Large intestine (tissue), 12 donors: ENCODE measurements around the gene ECM2. TPM values are rescaled to one million over a fixed set of nuclear protein-coding genes. Genes with fewer than 3 reads are reported as not detected.
"Not testable (repeated sequence)": the region's sequence is repeated elsewhere in the genome, so short reads cannot be mapped to it uniquely, and the experiment has no call there.

Experiments
- DNase-seq, 2 donors: peaks; one replicate each; pipeline versions ENCODE4 v3.0.0 to v3.0.0-alpha.2; 2013
- H3K27ac ChIP-seq: one replicate; pipeline ENCODE4 v1.5.1; 2013; ENCODE audit warnings: low read length
- H3K27me3 ChIP-seq: 2 replicates; pipeline ENCODE4 v1.6.1; 2013; ENCODE audit warnings: low read length; ENCODE audit not compliant: control insufficient read depth, insufficient read depth
- H3K36me3 ChIP-seq: 2 replicates; pipeline ENCODE4 v1.6.1; 2013; ENCODE audit warnings: low read length; ENCODE audit not compliant: control insufficient read depth, insufficient read depth
- H3K4me1 ChIP-seq: one replicate; pipeline ENCODE4 v1.6.1; 2013; ENCODE audit warnings: low read length; ENCODE audit not compliant: control insufficient read depth, insufficient read depth
- H3K4me3 ChIP-seq: one replicate; pipeline ENCODE4 v1.5.1; 2013; ENCODE audit warnings: low read length
- H3K9me3 ChIP-seq: one replicate; pipeline ENCODE4 v1.6.1; 2013; ENCODE audit warnings: mild to moderate bottlenecking, low read depth, low read length, moderate library complexity; ENCODE audit not compliant: control insufficient read depth
- WGBS: methylation state at CpG from one replicate; pipeline ENCODE4 v1.1.5; 2013; ENCODE audit warnings: low lambda C conversion rate; ENCODE audit not compliant: insufficient coverage; 5-methylcytosine and 5-hydroxymethylcytosine counted together
- long read RNA-seq, 11 donors: transcript quantifications; one replicate each; lab custom pipeline, GENCODE V29; 2026
- polyA plus RNA-seq: library from polyadenylated mRNA; unstranded; fragments of 120-200 nt; gene quantifications from one replicate; pipeline ENCODE4 v1.2.1, GENCODE V29; 2013

Gene ECM2
- polyA plus RNA-seq, result 9.8 TPM
- long read RNA-seq, donor 1, partial matches to known transcripts, result 0 of 1 reads
- long read RNA-seq, donor 1, other reads (novel, unspliced or antisense), result 0 of 1 reads
- long read RNA-seq, donor 2, result 0 reads
- long read RNA-seq, donor 3, result 0 reads
- long read RNA-seq, donor 4, partial matches to known transcripts, result 0 of 1 reads
- long read RNA-seq, donor 4, other reads (novel, unspliced or antisense), result 0 of 1 reads
- long read RNA-seq, donor 5, partial matches to known transcripts, result 0 of 1 reads
- long read RNA-seq, donor 5, other reads (novel, unspliced or antisense), result 0 of 1 reads
- long read RNA-seq, donor 6, result 0 reads
- long read RNA-seq, donor 7, result 0 reads
- long read RNA-seq, donor 8, partial matches to known transcripts, result 0 of 1 reads
- long read RNA-seq, donor 8, other reads (novel, unspliced or antisense), result 0 of 1 reads
- long read RNA-seq, donor 9, result 0 reads
- long read RNA-seq, donor 10, partial matches to known transcripts, result 0 of 1 reads
- long read RNA-seq, donor 10, other reads (novel, unspliced or antisense), result 0 of 1 reads
- long read RNA-seq, donor 11, result 0 reads

DNA sequence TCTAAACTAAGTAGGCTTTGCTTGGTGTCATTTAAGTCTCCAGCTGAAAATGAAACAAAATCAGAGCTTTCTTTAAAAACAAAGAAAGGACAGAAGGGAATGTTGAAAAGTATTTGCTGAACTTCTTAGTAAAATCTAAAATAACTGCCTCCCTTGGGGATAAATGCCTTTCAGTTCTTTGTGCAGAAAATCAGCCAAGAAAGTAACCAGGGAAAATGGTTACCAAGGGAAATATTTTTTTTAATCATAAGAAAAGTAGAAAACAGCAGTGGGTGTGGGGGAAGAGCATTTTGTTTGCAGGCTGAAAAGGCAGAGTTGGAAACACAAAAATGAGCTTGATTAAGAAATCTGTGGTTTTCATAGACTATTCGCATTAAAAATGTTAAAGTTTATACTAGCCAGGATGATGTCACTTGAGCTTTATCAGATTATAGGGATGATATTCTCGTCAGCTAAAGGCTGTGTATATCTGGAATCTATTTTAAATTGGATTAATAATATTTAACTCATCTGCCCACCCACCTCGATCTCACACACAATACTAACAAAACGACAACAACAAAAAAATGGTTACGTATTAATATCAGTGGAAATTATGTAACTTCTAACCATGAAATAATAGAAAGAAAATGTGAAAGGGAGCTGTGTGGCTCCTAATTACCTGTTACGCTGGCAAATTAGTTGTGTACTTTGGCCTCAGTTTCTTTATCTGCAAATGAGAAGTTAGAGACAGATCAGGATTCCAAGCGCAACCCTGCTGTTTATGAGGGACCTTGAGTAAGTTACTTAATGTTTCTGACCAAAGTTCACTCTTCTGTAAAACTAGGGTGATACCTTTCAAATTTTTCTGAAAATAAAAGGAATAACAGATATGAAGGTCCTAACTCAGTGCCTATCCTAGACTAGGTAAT, at the start of gene ECM2:
ECM2 (minus strand) TSS at position 51 of the 911 bp plus-strand sequence. CDS start 13,124 bp downstream, outside the sequence.
- H3K9me3 ChIP-seq, result peaks cover 6% of the 10 kb centered on the region
- no peaks in the 10 kb centered on the region for H3K27me3 ChIP-seq
- 0% methylated on average over 2 of the region's 7 CpGs for WGBS
- no peaks in the 10 kb centered on the region for H3K36me3 ChIP-seq
- peak within 1 kb of the TSS; percentile 64 for H3K27ac ChIP-seq
- peak within 1 kb of the TSS; percentile 29 for H3K4me3 ChIP-seq
- peaks cover 10% of the 10 kb centered on the region for H3K4me1 ChIP-seq
- DNase-seq, result peak; percentile 83 to 93

DNA sequence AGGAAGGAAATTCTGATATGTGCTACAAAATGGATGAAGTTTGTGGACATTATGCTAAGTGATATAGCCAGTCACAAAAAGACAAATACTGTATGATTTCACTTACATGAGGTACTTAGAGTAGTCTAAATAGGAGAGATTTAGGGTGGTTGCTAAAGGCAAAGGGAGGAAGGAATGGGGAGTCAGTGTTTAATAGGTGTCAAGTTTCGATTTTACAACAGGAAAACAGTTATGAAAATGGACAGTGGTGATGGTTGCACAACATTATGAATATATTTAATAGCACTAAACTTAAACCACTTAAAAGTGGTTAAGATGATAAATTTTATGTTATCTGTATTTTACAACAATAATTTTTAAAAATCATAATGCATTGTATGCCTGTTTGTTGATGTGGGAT, 40.4 kb upstream of the ECM2 start:
- peaks cover 3% of the 10 kb centered on the region for H3K9me3 ChIP-seq
- no peak overlapping the region for H3K4me3 ChIP-seq
- H3K27me3 ChIP-seq, result no peaks in the 10 kb centered on the region
- H3K27ac ChIP-seq, result no peak overlapping the region
- no peak for DNase-seq
- H3K4me1 ChIP-seq, result no peaks in the 10 kb centered on the region
- no peaks in the 10 kb centered on the region for H3K36me3 ChIP-seq
- 67% methylated on average over 1 of the region's 1 CpG for WGBS

DNA sequence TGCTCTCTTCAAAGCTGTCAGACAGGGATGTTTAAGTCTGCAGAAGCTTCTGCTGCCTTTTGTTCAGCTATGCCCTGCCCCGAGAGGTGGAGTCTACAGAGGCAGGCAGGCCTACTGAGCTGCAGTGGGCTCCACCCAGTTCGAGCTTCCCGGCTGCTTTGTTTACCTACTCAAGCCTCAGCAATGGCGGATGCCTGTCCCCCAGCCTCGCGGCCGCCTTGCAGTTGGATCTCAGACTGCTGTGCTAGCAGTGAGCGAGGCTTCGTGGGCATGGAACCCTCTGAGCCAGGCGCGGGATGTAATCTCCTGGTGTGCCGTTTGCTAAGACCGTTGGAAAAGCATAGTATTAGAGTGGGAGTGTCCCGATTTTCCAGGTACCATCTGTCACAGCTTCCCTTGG, 37.8 kb upstream of the ECM2 start:
- not testable (repeated sequence) for H3K27ac ChIP-seq, H3K36me3 ChIP-seq, H3K4me3 ChIP-seq, H3K9me3 ChIP-seq, DNase-seq, H3K27me3 ChIP-seq, H3K4me1 ChIP-seq
- no CpG with 5 or more reads among the region's 14 CpGs for WGBS

DNA sequence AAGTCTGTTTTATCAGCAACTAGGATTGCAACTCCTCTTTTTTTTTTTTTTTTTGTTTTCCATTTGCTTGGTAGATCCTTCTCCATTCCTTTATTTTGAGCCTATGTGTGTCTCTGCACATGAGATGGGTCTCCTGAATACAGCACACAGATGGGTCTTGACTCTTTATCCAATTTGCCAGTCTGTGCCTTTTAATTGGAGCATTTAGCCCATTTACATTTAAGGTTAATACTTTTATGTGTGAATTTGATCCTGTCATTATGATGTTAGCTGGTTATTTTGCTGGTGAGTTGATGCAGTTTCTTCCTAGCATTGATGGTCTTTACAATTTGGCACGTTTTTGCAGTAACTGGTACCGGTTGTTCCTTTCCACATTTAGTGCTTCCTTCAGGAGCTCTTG, 36.1 kb upstream of the ECM2 start:
- H3K36me3 ChIP-seq, H3K4me1 ChIP-seq, H3K27me3 ChIP-seq, H3K9me3 ChIP-seq, DNase-seq, H3K4me3 ChIP-seq, H3K27ac ChIP-seq: not testable (repeated sequence)
- no CpG with 5 or more reads among the region's 2 CpGs for WGBS

GRCh38 chr9:92564982-92565381, 29.2 kb upstream of the ECM2 start:
- Histone ChIP-seq H3K4me1 (no peaks in the 10 kb centered on the region), H3K27me3 (no peaks in the 10 kb centered on the region), H3K9me3 (no peaks in the 10 kb centered on the region), H3K27ac (no peak overlapping the region), H3K36me3 (no peaks in the 10 kb centered on the region), H3K4me3 (no peak overlapping the region)
- DNase-seq, result no peak
- WGBS, result no CpG with 5 or more reads among the region's 2 CpGs

DNA sequence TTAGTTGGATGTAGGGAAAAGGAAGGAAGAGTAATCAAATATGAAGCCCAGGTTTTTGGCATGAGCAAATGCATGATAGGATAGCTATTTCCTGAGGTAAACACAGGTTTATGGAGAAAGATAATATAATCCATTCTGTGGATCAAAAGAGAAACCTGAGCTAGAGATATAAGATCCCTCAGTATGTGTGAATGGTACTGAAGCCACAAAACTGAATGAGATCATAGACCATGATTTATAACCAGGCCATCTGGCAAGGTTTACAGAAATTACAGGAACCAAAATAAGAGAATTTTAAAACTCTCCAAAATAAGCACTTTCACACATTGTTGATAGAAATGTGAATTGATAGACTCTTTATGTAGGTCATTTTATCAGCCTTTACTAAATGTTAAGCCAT, 28.7 kb upstream of the ECM2 start:
- no peak overlapping the region for H3K4me3 ChIP-seq
- H3K27ac ChIP-seq, result no peak overlapping the region
- H3K36me3 ChIP-seq, result no peaks in the 10 kb centered on the region
- no peaks in the 10 kb centered on the region for H3K9me3 ChIP-seq
- no peak for DNase-seq
- no peaks in the 10 kb centered on the region for H3K27me3 ChIP-seq
- H3K4me1 ChIP-seq, result no peaks in the 10 kb centered on the region

GRCh38 chr9:92563116-92564100, 27.6 kb upstream of the ECM2 start:
- DNase-seq, result no peak
- no peaks in the 10 kb centered on the region for H3K36me3 ChIP-seq
- no peak overlapping the region for H3K27ac ChIP-seq
- no CpG with 5 or more reads among the region's 3 CpGs for WGBS
- no peaks in the 10 kb centered on the region for H3K4me1 ChIP-seq
- no peaks in the 10 kb centered on the region for H3K27me3 ChIP-seq
- H3K9me3 ChIP-seq, result no peaks in the 10 kb centered on the region
- no peak overlapping the region for H3K4me3 ChIP-seq

DNA sequence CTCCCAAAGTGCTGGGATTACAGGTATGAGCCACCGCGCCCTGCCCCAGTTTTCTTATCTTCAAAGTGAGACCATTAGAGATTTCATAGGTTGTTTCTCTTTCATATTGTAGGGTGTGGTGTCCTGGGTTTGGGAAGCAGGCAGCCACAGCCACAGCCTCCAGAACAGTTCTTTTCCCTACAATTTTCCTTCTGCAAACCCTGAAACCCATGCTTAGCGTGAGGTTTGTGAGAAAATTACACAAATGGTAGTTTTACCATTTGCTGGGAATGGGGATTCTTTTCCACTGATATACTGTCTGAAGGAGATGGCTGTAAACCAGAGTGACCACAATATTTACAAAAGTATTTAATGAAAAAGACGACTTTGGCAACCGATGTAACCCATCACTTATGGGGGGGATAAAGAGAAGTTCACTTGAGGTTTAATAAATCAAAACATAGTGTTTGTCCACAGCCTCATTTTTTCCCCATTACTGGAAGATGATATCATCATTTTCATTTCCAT, 26.7 kb upstream of the ECM2 start:
- no CpG with 5 or more reads among the region's 5 CpGs for WGBS
- no peak overlapping the region for H3K4me3 ChIP-seq
- DNase-seq, result peak in 1 of 2 donors; percentile 27
- H3K27ac ChIP-seq, result peak overlapping the region; percentile 16
- no peaks in the 10 kb centered on the region for H3K27me3 ChIP-seq
- no peaks in the 10 kb centered on the region for H3K9me3 ChIP-seq
- H3K4me1 ChIP-seq, result no peaks in the 10 kb centered on the region
- H3K36me3 ChIP-seq, result no peaks in the 10 kb centered on the region

- no peaks in the 10 kb centered on the region for H3K27me3 ChIP-seq
Measured at GRCh38 chr9:92561374-92562330, 25.9 kb upstream of the ECM2 start.

More at GRCh38 chr9:92561374-92562330, 25.9 kb upstream of the ECM2 start:
- no peaks in the 10 kb centered on the region for H3K9me3 ChIP-seq
- no peak for DNase-seq
- no CpG with 5 or more reads among the region's 5 CpGs for WGBS
- no peaks in the 10 kb centered on the region for H3K4me1 ChIP-seq
- H3K27ac ChIP-seq, result no peak overlapping the region
- H3K36me3 ChIP-seq, result no peaks in the 10 kb centered on the region
- no peak overlapping the region for H3K4me3 ChIP-seq
